GM23338 (cell line): ENCODE measurements around the gene CASP3.

Source experiments
- CREB1 ChIP-seq: fragments of 250-450 bp; sonication (Bioruptor Pico); IDR thresholded peaks from 2 replicates; pipeline ENCODE4 v1.5.0; 2020; ENCODE audit warnings: low read depth, mild to moderate bottlenecking, moderate library complexity
- CTCF ChIP-seq, 2 experiments: fragments of 200-600 bp in 1 of 2; sonication (generic) in 1 of 2; conservative IDR thresholded peaks; 2 replicates each; pipeline versions ENCODE4 v1.5.1 to v1.6.1; 2016 to 2017; ENCODE audit warnings: antibody characterized with exemption in 2 of 2, low read depth in 2 of 2, mild to moderate bottlenecking in 2 of 2, moderate library complexity in 1 of 2
- POLR2AphosphoS5 ChIP-seq: IDR thresholded peaks from 2 replicates; pipeline ENCODE4 v1.6.1; 2016; ENCODE audit warnings: antibody characterized with exemption, low read depth
- REST ChIP-seq: IDR thresholded peaks from one replicate; pipeline ENCODE4 v1.6.1; 2018; ENCODE audit warnings: antibody characterized with exemption; ENCODE audit not compliant: unreplicated experiment
- STAT1 ChIP-seq: IDR thresholded peaks from one replicate; pipeline ENCODE4 v1.6.1; 2016; ENCODE audit warnings: antibody characterized with exemption; ENCODE audit not compliant: unreplicated experiment

DNA sequence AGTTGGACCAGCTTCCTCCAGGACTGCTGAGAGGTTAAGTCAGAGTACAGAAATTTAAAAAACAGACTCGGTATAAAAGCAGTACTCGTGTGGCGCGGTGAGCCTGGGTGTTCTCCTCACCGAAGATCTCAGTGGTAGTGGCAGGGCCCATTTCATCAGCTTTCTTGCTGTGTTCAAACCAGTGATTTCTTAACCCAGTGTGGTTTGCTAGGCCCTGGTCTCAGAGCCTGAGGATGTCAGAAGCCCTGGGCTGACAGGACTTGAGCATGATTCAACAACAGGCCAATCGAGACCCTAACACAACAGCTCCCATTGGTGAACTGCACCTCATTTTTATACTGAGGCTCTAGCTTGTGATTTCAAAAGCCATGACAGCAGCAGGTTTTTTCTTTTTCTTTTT, 23.5 kb upstream of the CASP3 start:
- TF ChIP-seq CTCF (conservative IDR thresholded peaks at IDR 0.05; ENCODE audit: low read depth in 2 of 2), result no peak
- no peak for TF ChIP-seq REST
- no peak for TF ChIP-seq POLR2AphosphoS5
- TF ChIP-seq CREB1, result no peak
- TF ChIP-seq STAT1, result no peak
